Fibroblast of mammary gland (primary cell): ENCODE measurements around the gene TCEAL5.
"Not testable (repeated sequence)": the region's sequence is repeated elsewhere in the genome, so short reads cannot be mapped to it uniquely, and the experiment has no call there.

Source experiments
- DNase-seq: peaks from one replicate; pipeline ENCODE4 v3.0.0-alpha.2; 2010; ENCODE audit warnings: low read depth
- H3K4me3 ChIP-seq: 2 replicates; pipeline ENCODE4 v1.5.1; 2011; ENCODE audit warnings: low read depth, mild to moderate bottlenecking, low read length, moderate library complexity; ENCODE audit not compliant: control insufficient read depth
- TF ChIP-seq, protein P1 (sequence below): conservative IDR thresholded peaks from 2 replicates; pipeline ENCODE4 v1.5.1; 2011; ENCODE audit warnings: low read depth, low read length, inconsistent platforms; ENCODE audit not compliant: control insufficient read depth, insufficient read depth

The TCEAL5 gene

GRCh38 chrX:103236296-103236695 lies 40.3 kb downstream of the TCEAL5 start:
- TF ChIP-seq, protein P1, sequence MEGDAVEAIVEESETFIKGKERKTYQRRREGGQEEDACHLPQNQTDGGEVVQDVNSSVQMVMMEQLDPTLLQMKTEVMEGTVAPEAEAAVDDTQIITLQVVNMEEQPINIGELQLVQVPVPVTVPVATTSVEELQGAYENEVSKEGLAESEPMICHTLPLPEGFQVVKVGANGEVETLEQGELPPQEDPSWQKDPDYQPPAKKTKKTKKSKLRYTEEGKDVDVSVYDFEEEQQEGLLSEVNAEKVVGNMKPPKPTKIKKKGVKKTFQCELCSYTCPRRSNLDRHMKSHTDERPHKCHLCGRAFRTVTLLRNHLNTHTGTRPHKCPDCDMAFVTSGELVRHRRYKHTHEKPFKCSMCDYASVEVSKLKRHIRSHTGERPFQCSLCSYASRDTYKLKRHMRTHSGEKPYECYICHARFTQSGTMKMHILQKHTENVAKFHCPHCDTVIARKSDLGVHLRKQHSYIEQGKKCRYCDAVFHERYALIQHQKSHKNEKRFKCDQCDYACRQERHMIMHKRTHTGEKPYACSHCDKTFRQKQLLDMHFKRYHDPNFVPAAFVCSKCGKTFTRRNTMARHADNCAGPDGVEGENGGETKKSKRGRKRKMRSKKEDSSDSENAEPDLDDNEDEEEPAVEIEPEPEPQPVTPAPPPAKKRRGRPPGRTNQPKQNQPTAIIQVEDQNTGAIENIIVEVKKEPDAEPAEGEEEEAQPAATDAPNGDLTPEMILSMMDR = no peak
- no peak overlapping the region for H3K4me3 ChIP-seq
- no peak for DNase-seq

DNA sequence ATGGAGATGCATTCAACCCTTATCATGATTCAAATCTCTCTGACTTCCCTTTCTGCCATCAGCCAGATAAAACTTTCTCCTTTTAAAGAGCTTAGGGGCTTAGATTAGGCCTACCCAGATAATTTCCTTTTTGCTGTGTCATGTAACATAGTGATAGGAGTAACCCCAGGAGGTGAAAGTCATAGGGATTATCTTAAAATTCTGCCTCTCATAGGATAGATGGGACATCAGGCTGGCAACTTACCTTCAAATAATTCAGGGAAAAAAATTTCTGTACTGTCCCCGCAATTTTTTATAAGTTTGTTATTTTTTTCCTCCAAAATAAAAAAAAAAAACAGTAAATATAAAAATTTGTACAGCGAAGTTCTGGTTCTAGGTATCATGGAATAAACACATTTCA lies 40.9 kb downstream of the TCEAL5 start:
- H3K4me3 ChIP-seq, DNase-seq: not testable (repeated sequence)

DNA sequence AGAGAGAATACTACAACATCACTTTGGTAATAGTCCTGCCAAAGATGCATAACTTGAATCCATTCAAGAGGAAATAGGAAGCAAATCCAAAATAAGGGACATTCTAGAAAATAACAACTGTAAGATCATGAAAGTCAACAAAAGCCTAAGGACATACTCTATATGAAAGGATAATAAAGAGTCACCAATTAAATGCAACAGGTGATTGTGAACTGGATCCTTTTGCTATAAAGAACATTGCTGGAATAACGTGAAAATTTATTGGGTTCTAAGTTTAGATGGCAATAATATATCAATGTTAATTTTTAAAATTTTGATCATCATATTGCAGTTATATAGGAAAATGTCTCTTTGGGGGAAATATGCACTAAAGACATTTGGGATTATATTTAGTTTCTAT lies 41.7 kb downstream of the TCEAL5 start:
- TF ChIP-seq, protein P1 = no peak
- H3K4me3 ChIP-seq = no peak overlapping the region
- DNase-seq = no peak

GRCh38 chrX:103233263-103233662 lies 43.3 kb downstream of the TCEAL5 start:
- no peak for DNase-seq
- H3K4me3 ChIP-seq = no peak overlapping the region
- TF ChIP-seq, protein P1 = no peak

GRCh38 chrX:103225918-103226317 lies 50.6 kb downstream of the TCEAL5 start:
- not testable (repeated sequence) for H3K4me3 ChIP-seq, DNase-seq
